22Rv1 (cell line): ENCODE measurements around the gene NEUROD1.

ENCODE experiments used
- CTCF ChIP-seq: fragments of 450-650 bp; IDR thresholded peaks from 2 replicates; pipeline ENCODE4 v1.5.1; 2017; ENCODE audit warnings: mild to moderate bottlenecking
- ZFX ChIP-seq: fragments of 450-650 bp; IDR thresholded peaks from 2 replicates; pipeline ENCODE4 v1.6.1; 2017; ENCODE audit warnings: antibody characterized with exemption, borderline replicate concordance

GRCh38 chr2:181626671-181627070 lies 53.6 kb downstream of the NEUROD1 start:
- no peak for TF ChIP-seq CTCF
- no peak for TF ChIP-seq ZFX
